ENCODE data around the gene NOC2L.

Gene NOC2L

GRCh38 chr1:973459-974292 lies 14.6 kb upstream of the NOC2L start:
- H3K9me3 Mint-ChIP-seq, result peaks cover 3% of the 10 kb centered on the region
- peaks cover 51% of the 10 kb centered on the region for H3K27me3 Mint-ChIP-seq (ENCODE audit: low read depth)
- H3K4me3 Mint-ChIP-seq, result no peak overlapping the region
- peaks cover 4% of the 10 kb centered on the region for H3K36me3 Mint-ChIP-seq (ENCODE audit: low read depth)
- H3K4me1 Mint-ChIP-seq, result no peaks in the 10 kb centered on the region
- no peak overlapping the region for H3K27ac Mint-ChIP-seq
- TF ChIP-seq, protein P1, sequence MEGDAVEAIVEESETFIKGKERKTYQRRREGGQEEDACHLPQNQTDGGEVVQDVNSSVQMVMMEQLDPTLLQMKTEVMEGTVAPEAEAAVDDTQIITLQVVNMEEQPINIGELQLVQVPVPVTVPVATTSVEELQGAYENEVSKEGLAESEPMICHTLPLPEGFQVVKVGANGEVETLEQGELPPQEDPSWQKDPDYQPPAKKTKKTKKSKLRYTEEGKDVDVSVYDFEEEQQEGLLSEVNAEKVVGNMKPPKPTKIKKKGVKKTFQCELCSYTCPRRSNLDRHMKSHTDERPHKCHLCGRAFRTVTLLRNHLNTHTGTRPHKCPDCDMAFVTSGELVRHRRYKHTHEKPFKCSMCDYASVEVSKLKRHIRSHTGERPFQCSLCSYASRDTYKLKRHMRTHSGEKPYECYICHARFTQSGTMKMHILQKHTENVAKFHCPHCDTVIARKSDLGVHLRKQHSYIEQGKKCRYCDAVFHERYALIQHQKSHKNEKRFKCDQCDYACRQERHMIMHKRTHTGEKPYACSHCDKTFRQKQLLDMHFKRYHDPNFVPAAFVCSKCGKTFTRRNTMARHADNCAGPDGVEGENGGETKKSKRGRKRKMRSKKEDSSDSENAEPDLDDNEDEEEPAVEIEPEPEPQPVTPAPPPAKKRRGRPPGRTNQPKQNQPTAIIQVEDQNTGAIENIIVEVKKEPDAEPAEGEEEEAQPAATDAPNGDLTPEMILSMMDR (IDR thresholded peaks at IDR 0.05; ENCODE audit: unreplicated experiment in 3 of 3), result no peak

- TF ChIP-seq, protein P1 (IDR thresholded peaks at IDR 0.05; ENCODE audit: unreplicated experiment in 3 of 3), result no peak
- Mint-ChIP-seq H3K36me3 (ENCODE audit: low read depth) (no peaks in the 10 kb centered on the region), H3K4me1 (no peaks in the 10 kb centered on the region), H3K9me3 (no peaks in the 10 kb centered on the region), H3K27ac (no peak overlapping the region), H3K4me3 (no peak overlapping the region), H3K27me3 (ENCODE audit: low read depth) (peaks cover 54% of the 10 kb centered on the region)
These were observed 13.8 kb upstream of the NOC2L start for GRCh38 chr1:972726-973458.

GRCh38 chr1:971751-972506 lies 12.9 kb upstream of the NOC2L start:
- Mint-ChIP-seq H3K27ac (no peak overlapping the region), H3K4me1 (no peaks in the 10 kb centered on the region), H3K27me3 (ENCODE audit: low read depth) (peaks cover 62% of the 10 kb centered on the region), H3K4me3 (no peak overlapping the region), H3K36me3 (ENCODE audit: low read depth) (no peaks in the 10 kb centered on the region), H3K9me3 (no peaks in the 10 kb centered on the region)
- TF ChIP-seq, protein P1 (IDR thresholded peaks at IDR 0.05; ENCODE audit: unreplicated experiment in 3 of 3), result no peak

DNA sequence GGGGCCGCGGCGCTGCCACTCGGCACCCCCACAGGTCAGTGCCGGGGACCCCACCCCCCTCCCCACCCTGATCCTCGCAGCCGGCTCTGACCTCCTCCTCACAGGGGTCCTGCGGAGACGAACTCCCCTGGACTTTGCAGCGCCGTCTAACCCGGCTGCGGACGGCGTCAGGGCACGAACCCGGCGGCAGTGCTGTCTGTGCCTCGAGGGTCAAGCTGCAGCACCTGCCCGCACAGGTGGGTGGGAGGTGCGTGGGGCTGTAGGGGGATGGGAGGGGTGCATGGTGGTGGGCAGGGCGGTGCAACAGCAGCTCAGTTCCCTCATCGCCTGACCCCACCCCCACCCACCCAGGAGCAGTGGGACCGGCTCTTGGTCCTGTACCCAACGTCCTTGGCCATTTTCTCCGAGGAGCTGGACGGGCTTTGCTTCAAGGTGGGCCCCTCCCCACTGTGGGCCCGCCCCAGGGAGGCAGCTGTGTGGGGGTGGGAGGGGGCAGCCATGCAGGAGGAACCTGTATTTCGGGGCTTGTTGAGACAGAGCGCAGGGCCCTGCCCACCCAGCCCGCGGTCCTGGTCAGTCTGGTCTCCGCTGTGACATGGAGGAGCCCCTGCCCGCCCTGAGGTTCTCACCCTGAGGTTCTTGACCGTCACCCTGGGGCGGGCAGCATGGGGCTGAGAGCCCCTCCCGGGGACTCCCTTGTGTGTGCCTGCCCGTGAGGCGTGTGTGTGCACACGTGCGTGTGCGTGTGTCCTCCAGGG lies 12.1 kb upstream of the NOC2L start:
- H3K27me3 Mint-ChIP-seq (ENCODE audit: low read depth), result peaks cover 62% of the 10 kb centered on the region

More for the DNA sequence above, 12.1 kb upstream of the NOC2L start:
- H3K4me1 Mint-ChIP-seq, result no peaks in the 10 kb centered on the region
- no peaks in the 10 kb centered on the region for H3K36me3 Mint-ChIP-seq (ENCODE audit: low read depth)
- no peaks in the 10 kb centered on the region for H3K9me3 Mint-ChIP-seq
- TF ChIP-seq, protein P1 (IDR thresholded peaks at IDR 0.05; ENCODE audit: unreplicated experiment in 3 of 3), result no peak
- no peak overlapping the region for H3K27ac Mint-ChIP-seq
- H3K4me3 Mint-ChIP-seq, result no peak overlapping the region

Data from nephron (organoid).